22Rv1 (cell line): ENCODE data around the gene PFDN5.

Source experiments
- ZFX ChIP-seq: fragments of 450-650 bp; IDR thresholded peaks from 2 replicates; pipeline ENCODE4 v1.6.1; 2017; ENCODE audit warnings: antibody characterized with exemption, borderline replicate concordance
- TF ChIP-seq, protein P1 (sequence below): fragments of 450-650 bp; IDR thresholded peaks from 2 replicates; pipeline ENCODE4 v1.5.1; 2017; ENCODE audit warnings: mild to moderate bottlenecking

DNA sequence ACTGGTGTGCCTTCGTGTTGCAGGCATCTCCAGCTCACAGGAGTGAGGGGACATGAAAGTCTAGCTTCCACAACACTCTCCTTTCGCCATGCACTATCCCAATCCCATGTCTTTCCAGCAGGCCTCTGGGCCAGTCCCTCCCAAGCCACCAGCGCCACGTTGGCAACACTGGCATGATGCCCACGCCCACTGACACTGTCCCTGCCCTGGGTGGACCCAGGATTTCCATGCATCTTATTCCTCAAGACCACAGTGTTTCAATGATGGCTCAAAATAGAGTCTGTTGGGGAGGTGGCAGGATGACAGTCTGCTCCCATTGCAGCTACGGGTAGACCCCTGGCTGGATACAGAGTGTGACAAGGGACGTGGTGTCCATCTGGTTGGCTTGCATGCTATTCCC, 38.5 kb downstream of the PFDN5 start:
- TF ChIP-seq, protein P1, sequence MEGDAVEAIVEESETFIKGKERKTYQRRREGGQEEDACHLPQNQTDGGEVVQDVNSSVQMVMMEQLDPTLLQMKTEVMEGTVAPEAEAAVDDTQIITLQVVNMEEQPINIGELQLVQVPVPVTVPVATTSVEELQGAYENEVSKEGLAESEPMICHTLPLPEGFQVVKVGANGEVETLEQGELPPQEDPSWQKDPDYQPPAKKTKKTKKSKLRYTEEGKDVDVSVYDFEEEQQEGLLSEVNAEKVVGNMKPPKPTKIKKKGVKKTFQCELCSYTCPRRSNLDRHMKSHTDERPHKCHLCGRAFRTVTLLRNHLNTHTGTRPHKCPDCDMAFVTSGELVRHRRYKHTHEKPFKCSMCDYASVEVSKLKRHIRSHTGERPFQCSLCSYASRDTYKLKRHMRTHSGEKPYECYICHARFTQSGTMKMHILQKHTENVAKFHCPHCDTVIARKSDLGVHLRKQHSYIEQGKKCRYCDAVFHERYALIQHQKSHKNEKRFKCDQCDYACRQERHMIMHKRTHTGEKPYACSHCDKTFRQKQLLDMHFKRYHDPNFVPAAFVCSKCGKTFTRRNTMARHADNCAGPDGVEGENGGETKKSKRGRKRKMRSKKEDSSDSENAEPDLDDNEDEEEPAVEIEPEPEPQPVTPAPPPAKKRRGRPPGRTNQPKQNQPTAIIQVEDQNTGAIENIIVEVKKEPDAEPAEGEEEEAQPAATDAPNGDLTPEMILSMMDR, result no peak
- no peak for TF ChIP-seq ZFX
